AG10803 (cell line): ENCODE data around the gene SHOC1.

Experiments
- DNase-seq: peaks from one replicate; pipeline ENCODE4 v3.0.0; 2010; ENCODE audit warnings: low read depth
- H3K4me3 ChIP-seq: 2 replicates; pipeline ENCODE4 v1.5.1; 2011; ENCODE audit warnings: mild to moderate bottlenecking, low read length, control low read depth
- CTCF ChIP-seq: conservative IDR thresholded peaks from 2 replicates; pipeline ENCODE4 v1.5.1; 2011; ENCODE audit warnings: mild to moderate bottlenecking, low read length, control low read depth, inconsistent platforms

Gene SHOC1

GRCh38 chr9:111759762-111760639 lies 34.7 kb downstream of the SHOC1 start:
- peak; percentile 80 for TF ChIP-seq CTCF
- peak; percentile 89 for DNase-seq

DNA sequence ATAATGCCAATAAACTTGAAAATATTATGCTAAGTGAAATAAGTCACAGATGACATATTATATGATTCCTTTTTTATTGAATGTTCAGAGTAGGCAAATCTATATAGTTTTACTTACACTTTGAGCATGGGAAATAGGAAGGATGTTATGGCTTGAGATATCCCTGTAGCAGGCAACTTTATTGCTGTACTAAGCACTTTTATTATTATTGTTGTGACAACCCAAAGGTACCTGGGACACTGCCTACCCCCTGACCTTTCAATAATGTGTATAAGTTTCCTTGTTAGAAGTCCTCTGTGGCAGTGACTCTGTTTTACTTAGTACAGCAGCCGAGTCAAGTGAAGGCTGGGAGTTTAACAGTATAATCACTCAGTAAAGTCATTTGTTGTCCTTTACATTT lies 39.9 kb downstream of the SHOC1 start:
- DNase-seq, result no peak
- TF ChIP-seq CTCF, result no peak
- no peak overlapping the region for H3K4me3 ChIP-seq

More at GRCh38 chr9:111759762-111760639, 34.7 kb downstream of the SHOC1 start:
- H3K4me3 ChIP-seq, result no peak overlapping the region

DNA sequence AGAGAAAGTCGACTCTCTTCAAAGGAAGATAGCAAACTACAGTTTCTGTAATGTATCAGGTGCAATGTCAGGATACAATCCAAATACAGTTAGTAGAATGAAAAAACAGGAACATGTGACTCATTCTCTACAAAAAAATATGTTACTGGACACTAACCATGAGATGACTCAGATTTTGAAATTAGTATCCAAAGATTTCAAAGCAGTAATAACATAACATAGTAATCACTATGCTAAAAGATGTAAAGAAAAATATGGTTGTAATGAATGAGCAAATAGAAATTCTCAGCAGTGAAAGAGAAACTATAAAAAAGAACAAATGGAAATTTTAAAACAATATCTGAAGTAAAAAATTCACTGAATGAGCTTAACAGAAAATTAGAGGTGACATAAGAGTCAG lies 42.3 kb downstream of the SHOC1 start:
- no peak overlapping the region for H3K4me3 ChIP-seq
- no peak for DNase-seq
- no peak for TF ChIP-seq CTCF
